IMR-90 (cell line): ENCODE measurements around the gene SIAH3. TPM values are rescaled to one million over a fixed set of nuclear protein-coding genes. Genes with fewer than 3 reads are reported as not detected.

ENCODE experiments used
- ATAC-seq: fragments of 200-7000 bp; cut with Tn5 transposase; 2 replicates; pipeline ENCODE4 v1.9.1; 2020; ENCODE audit warnings: low read depth, mild to moderate bottlenecking, moderate library complexity
- BruUV-seq: library from RNA; stranded (reverse); fragments of 400-500 nt; replicated peaks from 2 replicates; lab custom pipeline; 2021; lab: Mats Ljungman, UMichigan
- CTCF ChIA-PET: fragments of 300-600 bp; formaldehyde crosslinking; extraction: SDS; loops from one replicate; lab custom pipeline; 2021; ENCODE audit warnings: antibody characterized with exemption; lab: Yijun Ruan, JAX
- POLR2A ChIA-PET: fragments of 300-600 bp; sonication (Branson Sonifier 250); formaldehyde crosslinking; loops from one replicate; lab custom pipeline; 2022; ENCODE audit warnings: antibody characterized with exemption; ENCODE audit not compliant: unreplicated experiment; lab: Charles Lee
- DNase-seq: peaks from one replicate; pipeline ENCODE4 v3.0.0; 2013
- H2AFZ ChIP-seq: replicated peaks from 2 replicates; pipeline ENCODE3; 2013; ENCODE audit warnings: low read length, mild to moderate bottlenecking; ENCODE audit not compliant: poor library complexity
- H2AK5ac ChIP-seq: 2 replicates; pipeline ENCODE4 v1.6.1; 2013; ENCODE audit warnings: low read depth, low read length, inconsistent platforms
- H2AK9ac ChIP-seq: replicated peaks from 2 replicates; pipeline ENCODE3; 2013; ENCODE audit warnings: mild to moderate bottlenecking, low read depth, low read length, moderate library complexity; ENCODE audit not compliant: poor library complexity
- H2BK120ac ChIP-seq: 2 replicates; pipeline ENCODE4 v1.6.1; 2013; ENCODE audit warnings: low read depth, low read length, inconsistent platforms
- H2BK15ac ChIP-seq: 3 replicates; pipeline ENCODE4 v1.6.1; 2013; ENCODE audit warnings: low read depth, low read length, inconsistent platforms
- H2BK20ac ChIP-seq: 2 replicates; pipeline ENCODE4 v1.6.1; 2013; ENCODE audit warnings: low read depth, mild to moderate bottlenecking, inconsistent platforms, low read length, moderate library complexity
- H2BK5ac ChIP-seq: 2 replicates; pipeline ENCODE4 v1.6.1; 2013; ENCODE audit warnings: mild to moderate bottlenecking, low read depth, low read length, inconsistent platforms; ENCODE audit not compliant: poor library complexity, severe bottlenecking
- H3K14ac ChIP-seq: replicated peaks from 2 replicates; pipeline ENCODE4 v1.6.1; 2013; ENCODE audit warnings: low read depth, low read length, inconsistent platforms
- H3K18ac ChIP-seq: 2 replicates; pipeline ENCODE4 v1.6.1; 2013; ENCODE audit warnings: low read depth, low read length, control low read depth
- H3K23ac ChIP-seq: 2 replicates; pipeline ENCODE4 v1.6.1; 2013; ENCODE audit warnings: low read depth, low read length, inconsistent platforms
- H3K27ac ChIP-seq: 2 replicates; pipeline ENCODE4 v1.5.1; 2013; ENCODE audit warnings: mild to moderate bottlenecking, control low read depth, low read length; ENCODE audit not compliant: insufficient read depth
- H3K27me3 ChIP-seq: 2 replicates; pipeline ENCODE4 v1.6.1; 2013; ENCODE audit warnings: low read length; ENCODE audit not compliant: control insufficient read depth, insufficient read depth
- H3K36me3 ChIP-seq: 2 replicates; pipeline ENCODE4 v1.6.1; 2013; ENCODE audit warnings: low read length, mixed read lengths; ENCODE audit not compliant: control insufficient read depth, insufficient read depth
- H3K4ac ChIP-seq: 2 replicates; pipeline ENCODE4 v1.6.1; 2013; ENCODE audit warnings: low read depth, low read length, inconsistent platforms
- H3K4me1 ChIP-seq: 2 replicates; pipeline ENCODE4 v1.6.1; 2013; ENCODE audit warnings: low read length, mixed read lengths; ENCODE audit not compliant: control insufficient read depth, insufficient read depth
- H3K4me2 ChIP-seq: 2 replicates; pipeline ENCODE4 v1.6.1; 2013; ENCODE audit warnings: low read depth, mild to moderate bottlenecking, control low read depth, low read length, moderate library complexity
- H3K4me3 ChIP-seq: 2 replicates; pipeline ENCODE4 v1.5.1; 2013; ENCODE audit warnings: low read depth, mild to moderate bottlenecking, control low read depth, low read length, moderate library complexity; ENCODE audit not compliant: insufficient read depth
- H3K56ac ChIP-seq: 2 replicates; pipeline ENCODE4 v1.6.1; 2013; ENCODE audit warnings: low read length, inconsistent platforms; ENCODE audit not compliant: insufficient read depth; ENCODE audit errors: extremely low read depth
- H3K79me1 ChIP-seq, 2 experiments: 2 replicates each; pipeline ENCODE4 v1.6.1; 2013; ENCODE audit warnings: low read length in 2 of 2, inconsistent platforms in 1 of 2, low read depth in 1 of 2
- H3K9ac ChIP-seq: 2 replicates; pipeline ENCODE4 v1.6.1; 2013; ENCODE audit warnings: low read depth, low read length, control low read depth
- H3K9me1 ChIP-seq: 2 replicates; pipeline ENCODE4 v1.6.1; 2013; ENCODE audit warnings: low read length, inconsistent platforms; ENCODE audit not compliant: insufficient read depth
- H3K9me3 ChIP-seq: 2 replicates; pipeline ENCODE4 v1.6.1; 2013; ENCODE audit warnings: low read length; ENCODE audit not compliant: control insufficient read depth, insufficient read depth
- H4K20me1 ChIP-seq: 2 replicates; pipeline ENCODE4 v1.6.1; 2013; ENCODE audit warnings: low read length, inconsistent platforms; ENCODE audit not compliant: insufficient read depth
- H4K5ac ChIP-seq: 2 replicates; pipeline ENCODE4 v1.6.1; 2013; ENCODE audit warnings: mild to moderate bottlenecking, low read depth, low read length, control low read depth
- H4K8ac ChIP-seq, 2 experiments: 2 replicates each; pipeline ENCODE4 v1.6.1; 2013; ENCODE audit warnings: low read depth in 2 of 2, low read length in 2 of 2, control low read depth in 1 of 2, inconsistent platforms in 1 of 2
- H4K91ac ChIP-seq: 2 replicates; pipeline ENCODE4 v1.6.1; 2013; ENCODE audit warnings: low read depth, low read length, inconsistent platforms; ENCODE audit not compliant: insufficient read depth
- BHLHE40 ChIP-seq: fragments of 150-350 bp; IDR thresholded peaks from 2 replicates; pipeline ENCODE4 v1.6.1; 2016; ENCODE audit warnings: mild to moderate bottlenecking, low read depth, low read length
- CEBPB ChIP-seq: IDR thresholded peaks from 2 replicates; pipeline ENCODE4 v1.6.1; 2012; ENCODE audit warnings: low read depth, low read length, improper control_type of control experiment
- CHD1 ChIP-seq: IDR thresholded peaks from 2 replicates; pipeline ENCODE4 v1.6.1; 2012; ENCODE audit warnings: low read depth, low read length, improper control_type of control experiment
- FOS ChIP-seq: fragments of 150-350 bp; IDR thresholded peaks from 2 replicates; pipeline ENCODE4 v1.6.1; 2016; ENCODE audit warnings: low read depth, low read length
- MAFK ChIP-seq: IDR thresholded peaks from 2 replicates; pipeline ENCODE4 v1.6.1; 2012; ENCODE audit warnings: low read depth, low read length, improper control_type of control experiment
- MAZ ChIP-seq: IDR thresholded peaks from 2 replicates; pipeline ENCODE4 v1.6.1; 2012; ENCODE audit warnings: low read depth, mild to moderate bottlenecking, low read length, improper control_type of control experiment, moderate library complexity, borderline replicate concordance
- MXI1 ChIP-seq: IDR thresholded peaks from 2 replicates; pipeline ENCODE4 v1.6.1; 2012; ENCODE audit warnings: low read depth, mild to moderate bottlenecking, low read length, moderate library complexity, borderline replicate concordance
- NFE2L2 ChIP-seq: fragments of 150-350 bp; IDR thresholded peaks from 2 replicates; pipeline ENCODE4 v1.6.1; 2016; ENCODE audit warnings: low read depth, mild to moderate bottlenecking, low read length
- POLR2A ChIP-seq: IDR thresholded peaks from 2 replicates; pipeline ENCODE4 v1.6.1; 2012; ENCODE audit warnings: mild to moderate bottlenecking, low read depth, low read length
- RAD21 ChIP-seq: IDR thresholded peaks from 2 replicates; pipeline ENCODE4 v1.6.1; 2012; ENCODE audit warnings: low read length, improper control_type of control experiment
- RCOR1 ChIP-seq: IDR thresholded peaks from 2 replicates; pipeline ENCODE4 v1.6.1; 2012; ENCODE audit warnings: mild to moderate bottlenecking, low read length, improper control_type of control experiment; ENCODE audit not compliant: insufficient replicate concordance
- RFX5 ChIP-seq: IDR thresholded peaks from 2 replicates; pipeline ENCODE4 v1.8.0; 2012; ENCODE audit warnings: low read depth, mild to moderate bottlenecking, low read length, moderate library complexity
- SMC3 ChIP-seq: fragments of 150-350 bp; IDR thresholded peaks from 2 replicates; pipeline ENCODE4 v1.6.1; 2016; ENCODE audit warnings: low read depth, mild to moderate bottlenecking, antibody characterized with exemption, low read length, moderate library complexity
- WGBS, 2 experiments: methylation state at CpG; one replicate each; pipeline versions ENCODE4 v1.1.5 to v1.1.7; 2013; ENCODE audit warnings: missing lambda C conversion rate in 2 of 2; ENCODE audit not compliant: insufficient read length in 1 of 2; ENCODE audit errors: extremely low coverage in 2 of 2; 5-methylcytosine and 5-hydroxymethylcytosine counted together
- dilution Hi-C: fragments of 300-500 bp; cut with HindIII; formaldehyde crosslinking; loops from one replicate; pipeline ENCODE4 v1.14.3; 2018; ENCODE audit warnings: low sequenced_read_pairs; ENCODE audit not compliant: unreplicated experiment
- in situ Hi-C: fragments of 300-500 bp; cut with MboI; formaldehyde crosslinking; loops from 3 replicates; pipeline ENCODE4 v1.14.3; 2019; ENCODE audit warnings: low sequenced_read_pairs, inconsistent platforms, mixed read lengths
- intact Hi-C: fragments of 100-400 bp; cut with micrococcal nuclease; formaldehyde crosslinking; loops from 2 replicates; pipeline ENCODE4 v1.10.0; 2022
- polyA plus RNA-seq, 3 experiments: library from polyadenylated mRNA; depleted of rRNA; stranded (reverse); fragments of >200 nt; gene quantifications; 2 replicates each; pipeline ENCODE4 v1.2.3, GENCODE V29; 2012; ENCODE audit warnings: low replicate concordance in 1 of 3
- total RNA-seq: library from RNA; depleted of rRNA; stranded (reverse); fragments of >200 nt; gene quantifications from 2 replicates; pipeline ENCODE4 v1.2.3, GENCODE V29; 2012
- TF ChIP-seq, protein P1 (sequence below): conservative IDR thresholded peaks from 2 replicates; pipeline ENCODE4 v1.5.1; 2012; ENCODE audit warnings: mild to moderate bottlenecking, low read depth, low read length, improper control_type of control experiment
- TF ChIP-seq, protein P2 (sequence below): fragments of 150-350 bp; IDR thresholded peaks from 2 replicates; pipeline ENCODE4 v1.6.1; 2016; ENCODE audit warnings: low read depth, mild to moderate bottlenecking, low read length, moderate library complexity, borderline replicate concordance
- TF ChIP-seq, protein P3 (sequence below): fragments of 150-350 bp; IDR thresholded peaks from 2 replicates; pipeline ENCODE4 v1.6.1; 2017; ENCODE audit warnings: mild to moderate bottlenecking, antibody characterized with exemption, low read length, low read depth

The SIAH3 gene
- total and polyA plus RNA-seq, 2 of the 4 experiments (the other 2 are of a cell fraction) = under 0.01 TPM; not detected in 1

DNA sequence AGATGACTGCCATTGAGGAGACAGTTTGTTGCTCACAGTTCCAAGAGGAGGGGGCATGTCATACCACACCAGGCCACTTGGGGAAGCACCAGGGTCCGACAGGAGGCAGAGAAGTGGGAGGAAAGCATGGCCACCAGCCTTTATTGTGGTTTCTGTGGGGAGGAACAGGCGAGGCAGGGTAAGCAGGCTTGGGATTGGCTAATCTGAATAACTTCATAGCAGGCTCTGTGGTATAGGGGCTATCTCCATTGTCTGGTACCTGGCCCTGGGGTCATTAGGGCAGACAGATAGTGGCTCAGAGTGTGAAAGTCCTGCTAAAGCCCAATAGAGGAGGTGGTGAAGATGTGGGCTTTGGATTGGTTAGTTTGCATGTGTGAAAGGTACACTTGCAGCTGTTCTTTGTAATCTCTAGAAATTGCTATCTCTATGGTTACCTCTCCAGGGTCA is 114.0 kb downstream of the SIAH3 start:
- 13% methylated on average over 1 of the region's 2 CpGs; no CpG with 5 or more reads in 1 of the 2 experiments for WGBS, 2 experiments
- intact Hi-C loops (no loop called here), in situ Hi-C loops (no loop called here), dilution Hi-C loops (no loop called here)
- H3K36me3 ChIP-seq = no peaks in the 10 kb centered on the region
- H3K9ac ChIP-seq = no peak overlapping the region
- no peak overlapping the region for H2BK5ac ChIP-seq
- no peak overlapping the region for H3K4ac ChIP-seq
- no peaks in the 10 kb centered on the region for H4K20me1 ChIP-seq
- H2BK15ac ChIP-seq = no peak overlapping the region
- H3K14ac ChIP-seq = no peak overlapping the region
- no peak overlapping the region for H4K91ac ChIP-seq
- POLR2A ChIA-PET = no interaction called here
- no peaks in the 10 kb centered on the region for H3K9me3 ChIP-seq
- H3K79me1 ChIP-seq = no peaks in the 10 kb centered on the region
- DNase-seq (no peak), ATAC-seq (no peak)
- TF ChIP-seq, protein P1, sequence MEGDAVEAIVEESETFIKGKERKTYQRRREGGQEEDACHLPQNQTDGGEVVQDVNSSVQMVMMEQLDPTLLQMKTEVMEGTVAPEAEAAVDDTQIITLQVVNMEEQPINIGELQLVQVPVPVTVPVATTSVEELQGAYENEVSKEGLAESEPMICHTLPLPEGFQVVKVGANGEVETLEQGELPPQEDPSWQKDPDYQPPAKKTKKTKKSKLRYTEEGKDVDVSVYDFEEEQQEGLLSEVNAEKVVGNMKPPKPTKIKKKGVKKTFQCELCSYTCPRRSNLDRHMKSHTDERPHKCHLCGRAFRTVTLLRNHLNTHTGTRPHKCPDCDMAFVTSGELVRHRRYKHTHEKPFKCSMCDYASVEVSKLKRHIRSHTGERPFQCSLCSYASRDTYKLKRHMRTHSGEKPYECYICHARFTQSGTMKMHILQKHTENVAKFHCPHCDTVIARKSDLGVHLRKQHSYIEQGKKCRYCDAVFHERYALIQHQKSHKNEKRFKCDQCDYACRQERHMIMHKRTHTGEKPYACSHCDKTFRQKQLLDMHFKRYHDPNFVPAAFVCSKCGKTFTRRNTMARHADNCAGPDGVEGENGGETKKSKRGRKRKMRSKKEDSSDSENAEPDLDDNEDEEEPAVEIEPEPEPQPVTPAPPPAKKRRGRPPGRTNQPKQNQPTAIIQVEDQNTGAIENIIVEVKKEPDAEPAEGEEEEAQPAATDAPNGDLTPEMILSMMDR = no peak
- no peak for TF ChIP-seq RAD21
- TF ChIP-seq NFE2L2 = no peak
- no peak for TF ChIP-seq CEBPB
- no peak for TF ChIP-seq MXI1
- no peak for TF ChIP-seq CHD1
- no peak for TF ChIP-seq MAZ
- TF ChIP-seq FOS = no peak
- TF ChIP-seq SMC3 = no peak
- no peak for TF ChIP-seq MAFK
- TF ChIP-seq BHLHE40 = no peak
- TF ChIP-seq RCOR1 = no peak
- TF ChIP-seq, protein P2, sequence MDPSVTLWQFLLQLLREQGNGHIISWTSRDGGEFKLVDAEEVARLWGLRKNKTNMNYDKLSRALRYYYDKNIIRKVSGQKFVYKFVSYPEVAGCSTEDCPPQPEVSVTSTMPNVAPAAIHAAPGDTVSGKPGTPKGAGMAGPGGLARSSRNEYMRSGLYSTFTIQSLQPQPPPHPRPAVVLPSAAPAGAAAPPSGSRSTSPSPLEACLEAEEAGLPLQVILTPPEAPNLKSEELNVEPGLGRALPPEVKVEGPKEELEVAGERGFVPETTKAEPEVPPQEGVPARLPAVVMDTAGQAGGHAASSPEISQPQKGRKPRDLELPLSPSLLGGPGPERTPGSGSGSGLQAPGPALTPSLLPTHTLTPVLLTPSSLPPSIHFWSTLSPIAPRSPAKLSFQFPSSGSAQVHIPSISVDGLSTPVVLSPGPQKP = no peak
- TF ChIP-seq, protein P3, sequence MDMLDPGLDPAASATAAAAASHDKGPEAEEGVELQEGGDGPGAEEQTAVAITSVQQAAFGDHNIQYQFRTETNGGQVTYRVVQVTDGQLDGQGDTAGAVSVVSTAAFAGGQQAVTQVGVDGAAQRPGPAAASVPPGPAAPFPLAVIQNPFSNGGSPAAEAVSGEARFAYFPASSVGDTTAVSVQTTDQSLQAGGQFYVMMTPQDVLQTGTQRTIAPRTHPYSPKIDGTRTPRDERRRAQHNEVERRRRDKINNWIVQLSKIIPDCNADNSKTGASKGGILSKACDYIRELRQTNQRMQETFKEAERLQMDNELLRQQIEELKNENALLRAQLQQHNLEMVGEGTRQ = no peak
- no peak for TF ChIP-seq RFX5
- TF ChIP-seq POLR2A = no peak
- H3K4me2 ChIP-seq = no peak overlapping the region
- H3K18ac ChIP-seq = no peak overlapping the region
- H3K27ac ChIP-seq = no peak overlapping the region
- H2BK20ac ChIP-seq = no peak overlapping the region
- H2AK5ac ChIP-seq = no peak overlapping the region
- H2AFZ ChIP-seq = no peak overlapping the region
- no TSS peak for BruUV-seq
- peaks cover 5% of the 10 kb centered on the region for H3K27me3 ChIP-seq
- no peaks in the 10 kb centered on the region for H3K9me1 ChIP-seq
- H3K56ac ChIP-seq = no peak overlapping the region
- no peak overlapping the region for H2BK120ac ChIP-seq
- no peak overlapping the region for H4K5ac ChIP-seq
- no peak overlapping the region for H4K8ac ChIP-seq
- no peak overlapping the region for H2AK9ac ChIP-seq
- CTCF ChIA-PET = no interaction called here
- H3K23ac ChIP-seq = no peak overlapping the region
- no peaks in the 10 kb centered on the region for H3K4me1 ChIP-seq
- no peak overlapping the region for H3K4me3 ChIP-seq
